Panc1 (cell line): ENCODE data around the gene ZNF627. TPM values are rescaled to one million over a fixed set of nuclear protein-coding genes. Genes with fewer than 3 reads are reported as not detected.
"Not testable (repeated sequence)": the region's sequence is repeated elsewhere in the genome, so short reads cannot be mapped to it uniquely, and the experiment has no call there.

Source experiments
- ATAC-seq: fragments of 200-7000 bp; cut with Tn5 transposase; 2 replicates; pipeline ENCODE4 v1.9.1; 2020; ENCODE audit warnings: mild to moderate bottlenecking, moderate library complexity
- BruUV-seq: library from RNA; stranded (reverse); fragments of 400-500 nt; replicated peaks from 2 replicates; lab custom pipeline; 2021; lab: Mats Ljungman, UMichigan
- CTCF ChIA-PET: fragments of 300-600 bp; sonication (Branson Sonifier 250); formaldehyde crosslinking; loops from one replicate; lab custom pipeline; 2022; ENCODE audit warnings: antibody characterized with exemption; lab: Charles Lee
- POLR2A ChIA-PET: fragments of 300-600 bp; sonication (Branson Sonifier 250); formaldehyde crosslinking; loops from one replicate; lab custom pipeline; 2022; ENCODE audit warnings: antibody characterized with exemption; lab: Charles Lee
- DNase-seq: peaks from one replicate; pipeline ENCODE4 v3.0.0-alpha.2; 2010; ENCODE audit warnings: low read depth, low spot score
- H3K27ac ChIP-seq: 2 replicates; pipeline ENCODE4 v1.5.1; 2011; ENCODE audit warnings: mild to moderate bottlenecking, low read length, inconsistent platforms
- H3K27me3 ChIP-seq: fragments of 200-500 bp; sonication (Bioruptor generic); 2 replicates; pipeline ENCODE4 v1.6.0; 2014; ENCODE audit warnings: low read length, inconsistent platforms; ENCODE audit not compliant: control insufficient read depth, insufficient read depth
- H3K36me3 ChIP-seq: fragments of 200-500 bp; sonication (Bioruptor generic); 2 replicates; pipeline ENCODE4 v1.5.1; 2014; ENCODE audit warnings: inconsistent platforms, mild to moderate bottlenecking, low read length, moderate library complexity; ENCODE audit not compliant: control insufficient read depth, insufficient read depth
- H3K4me1 ChIP-seq: 2 replicates; pipeline ENCODE4 v1.5.1; 2011; ENCODE audit warnings: inconsistent platforms, mild to moderate bottlenecking, low read length, moderate library complexity; ENCODE audit not compliant: control insufficient read depth, insufficient read depth
- H3K4me3 ChIP-seq, 2 experiments: 2 replicates each; pipeline ENCODE4 v1.5.1; 2011 to 2012; ENCODE audit warnings: low read depth in 2 of 2, low read length in 2 of 2, mild to moderate bottlenecking in 2 of 2, inconsistent platforms in 1 of 2, moderate library complexity in 1 of 2
- H3K9me3 ChIP-seq: fragments of 200-500 bp; sonication (Bioruptor generic); 2 replicates; pipeline ENCODE4 v1.5.1; 2014; ENCODE audit warnings: low read depth, mild to moderate bottlenecking, inconsistent platforms, low read length, moderate library complexity; ENCODE audit not compliant: control insufficient read depth, insufficient read depth
- CTCF ChIP-seq: fragments of 450-650 bp; IDR thresholded peaks from 2 replicates; pipeline ENCODE4 v1.5.1; 2017; ENCODE audit warnings: mild to moderate bottlenecking
- POLR2AphosphoS5 ChIP-seq: IDR thresholded peaks from 2 replicates; pipeline ENCODE4 v1.6.1; 2012; ENCODE audit warnings: mild to moderate bottlenecking, low read depth, low read length, moderate library complexity
- REST ChIP-seq, 2 experiments: IDR thresholded peaks; 2 replicates each; pipeline ENCODE4 v1.6.1; 2011 to 2012; ENCODE audit warnings: low read depth in 2 of 2, control low read depth in 1 of 2, low read length in 1 of 2, mild to moderate bottlenecking in 1 of 2, moderate library complexity in 1 of 2; ENCODE audit not compliant: insufficient read depth in 1 of 2
- SIN3A ChIP-seq: IDR thresholded peaks from 2 replicates; pipeline ENCODE4 v1.6.1; 2012; ENCODE audit warnings: low read depth, mild to moderate bottlenecking, low read length, moderate library complexity, borderline replicate concordance; ENCODE audit not compliant: insufficient read depth
- TCF7L2 ChIP-seq: IDR thresholded peaks from 2 replicates; pipeline ENCODE4 v1.6.1; 2011; ENCODE audit warnings: mild to moderate bottlenecking, low read depth, low read length, inconsistent platforms
- in situ Hi-C: cut with HindIII; loops from 2 replicates; pipeline ENCODE4 v1.10.0; 2016; ENCODE audit warnings: low sequenced_read_pairs, low pct_unique_long_range_greater_than_20kb
- intact Hi-C: fragments of 100-400 bp; cut with micrococcal nuclease; formaldehyde crosslinking; loops from one replicate; pipeline ENCODE4 v1.10.0; 2022; ENCODE audit not compliant: unreplicated experiment
- total RNA-seq: library from RNA; stranded (reverse); gene quantifications from one replicate; pipeline ENCODE4 v1.2.1, GENCODE V29; 2021; ENCODE audit not compliant: unreplicated experiment

Gene ZNF627
- total RNA-seq, 1 experiment from 2014 or later: 10.7 TPM

- POLR2A ChIA-PET: interaction anchor here (0.7 kb wide), 1 partner anchor 501 kb away, joined by 7 read pairs; no protein-coding TSS in a partner anchor
- H3K4me1 ChIP-seq, H3K4me3 ChIP-seq, BruUV-seq, DNase-seq, ATAC-seq, H3K27ac ChIP-seq, H3K36me3 ChIP-seq, H3K9me3 ChIP-seq, intact Hi-C loops, H3K27me3 ChIP-seq, CTCF ChIA-PET: not testable (repeated sequence)
- in situ Hi-C loops: loop anchor here (25.0 kb wide), 1 partner anchor 261 kb away; no protein-coding TSS in a partner anchor
Observed at GRCh38 chr19:11573354-11573753, 23.9 kb upstream of the ZNF627 start.

GRCh38 chr19:11573763-11574162 lies 23.5 kb upstream of the ZNF627 start:
- CTCF ChIA-PET, intact Hi-C loops, H3K36me3 ChIP-seq, BruUV-seq, H3K27ac ChIP-seq, DNase-seq, H3K4me1 ChIP-seq, H3K4me3 ChIP-seq, ATAC-seq, POLR2A ChIA-PET, H3K9me3 ChIP-seq, H3K27me3 ChIP-seq: not testable (repeated sequence)
- in situ Hi-C loops: loop anchor here (25.0 kb wide), 1 partner anchor 261 kb away; no protein-coding TSS in a partner anchor

GRCh38 chr19:11574689-11575088 lies 22.6 kb upstream of the ZNF627 start:
- in situ Hi-C loops (loop anchor here (25.0 kb wide), 1 partner anchor 262 kb away; no protein-coding TSS in a partner anchor), intact Hi-C loops (no loop called here)
- no peaks in the 10 kb centered on the region for H3K4me1 ChIP-seq
- H3K36me3 ChIP-seq: no peaks in the 10 kb centered on the region
- H3K9me3 ChIP-seq: no peaks in the 10 kb centered on the region
- H3K27me3 ChIP-seq: no peaks in the 10 kb centered on the region
- no peak overlapping the region for H3K4me3 ChIP-seq
- DNase-seq: no peak
- H3K27ac ChIP-seq: no peak overlapping the region
- no TSS peak for BruUV-seq
- ChIA-PET CTCF (no interaction called here), POLR2A (no interaction called here)
- ATAC-seq: no peak
- TF ChIP-seq CTCF: no peak
- TF ChIP-seq TCF7L2: no peak
- no peak for TF ChIP-seq REST (IDR thresholded peaks at IDR 0.05; ENCODE audit: insufficient read depth in 1 of 2, low read depth in 2 of 2, low read length in 1 of 2)
- no peak for TF ChIP-seq POLR2AphosphoS5
- no peak for TF ChIP-seq SIN3A
